Measurements from ENCODE around the gene ZC3H10. TPM values are rescaled to one million over a fixed set of nuclear protein-coding genes. Genes with fewer than 3 reads are reported as not detected.

ZC3H10 gene
- total RNA-seq, 2 experiments from 2014 or later, result 6.9 to 7.2 TPM

DNA sequence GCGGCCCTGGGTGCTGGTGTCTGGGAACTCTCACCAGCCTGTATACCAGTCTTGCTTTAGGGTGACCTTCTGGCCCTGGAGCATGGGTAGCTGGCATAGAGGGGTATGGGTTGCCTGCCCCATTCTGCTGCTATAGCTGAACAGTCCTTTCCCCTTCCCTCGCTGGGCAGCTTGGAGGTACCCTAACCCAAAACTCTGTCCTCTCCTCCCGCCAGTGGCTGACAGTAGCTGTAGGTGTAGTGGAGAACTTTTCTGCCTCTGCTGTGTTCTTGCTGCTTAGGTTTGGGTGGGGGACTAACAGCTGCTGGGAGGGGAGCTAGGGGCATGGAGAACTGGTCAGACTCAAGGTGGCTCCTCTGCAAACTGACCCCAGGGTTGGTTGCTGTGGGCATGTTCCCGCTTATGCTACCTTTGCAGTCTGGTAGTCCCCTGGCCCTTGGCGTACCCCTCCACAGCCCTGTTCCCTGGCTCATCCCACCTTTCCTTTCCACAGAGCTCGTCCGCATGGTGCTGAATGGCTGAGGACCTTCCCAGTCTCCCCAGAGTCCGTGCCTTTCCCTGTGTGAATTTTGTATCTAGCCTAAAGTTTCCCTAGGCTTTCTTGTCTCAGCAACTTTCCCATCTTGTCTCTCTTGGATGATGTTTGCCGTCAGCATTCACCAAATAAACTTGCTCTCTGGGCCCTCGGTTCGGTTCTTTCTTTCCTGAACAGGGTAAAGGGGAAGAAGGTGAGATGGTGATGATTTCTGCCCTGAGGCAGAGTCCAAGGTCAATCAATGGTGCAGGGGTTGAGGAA is 43.0 kb downstream of the ZC3H10 start:
- Mint-ChIP-seq H3K27ac (peak overlapping the region; percentile 95), H3K36me3 (peaks cover 55% of the 10 kb centered on the region), H3K27me3 (no peaks in the 10 kb centered on the region), H3K4me1 (peaks cover 37% of the 10 kb centered on the region), H3K9me3 (no peaks in the 10 kb centered on the region), H3K4me3 (peak overlapping the region; percentile 95)
- DNase-seq, result no peak

DNA sequence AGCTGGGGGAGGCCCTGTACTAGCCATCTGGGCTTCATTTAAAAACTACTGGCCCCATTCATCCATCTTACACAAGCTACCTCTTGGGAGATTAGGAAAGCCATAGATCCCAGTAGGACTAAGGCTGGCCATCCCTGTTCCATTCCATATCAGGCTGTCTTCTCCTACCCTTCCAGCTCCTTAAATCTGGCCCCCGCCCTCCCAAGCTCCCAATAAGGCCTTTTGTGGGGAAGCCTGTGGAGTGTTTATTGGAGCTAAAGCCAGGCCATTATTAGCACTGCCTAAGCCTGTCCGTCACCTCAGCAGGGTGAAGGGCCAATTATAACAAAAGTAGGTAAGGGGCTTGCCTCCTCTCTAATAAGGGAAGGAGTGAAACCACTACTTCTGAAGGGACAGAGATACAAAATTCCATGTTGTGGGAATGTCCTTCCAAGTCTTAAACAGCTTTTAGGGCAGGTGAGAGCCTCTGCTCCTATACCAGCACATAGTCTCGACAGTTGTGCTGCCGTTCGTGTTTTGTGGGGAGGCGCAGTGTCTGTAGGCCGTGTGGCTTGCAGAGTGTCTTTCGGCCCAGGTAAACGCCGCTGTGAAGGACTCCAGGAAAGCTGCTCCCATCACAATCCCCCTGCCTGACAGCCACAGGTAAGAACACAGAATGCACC is 43.8 kb downstream of the ZC3H10 start:
- no peak for DNase-seq
- Mint-ChIP-seq H3K4me1 (peaks cover 37% of the 10 kb centered on the region), H3K9me3 (no peaks in the 10 kb centered on the region), H3K27me3 (no peaks in the 10 kb centered on the region), H3K27ac (peak overlapping the region; percentile 95), H3K36me3 (peaks cover 52% of the 10 kb centered on the region), H3K4me3 (peak overlapping the region; percentile 95)

DNA sequence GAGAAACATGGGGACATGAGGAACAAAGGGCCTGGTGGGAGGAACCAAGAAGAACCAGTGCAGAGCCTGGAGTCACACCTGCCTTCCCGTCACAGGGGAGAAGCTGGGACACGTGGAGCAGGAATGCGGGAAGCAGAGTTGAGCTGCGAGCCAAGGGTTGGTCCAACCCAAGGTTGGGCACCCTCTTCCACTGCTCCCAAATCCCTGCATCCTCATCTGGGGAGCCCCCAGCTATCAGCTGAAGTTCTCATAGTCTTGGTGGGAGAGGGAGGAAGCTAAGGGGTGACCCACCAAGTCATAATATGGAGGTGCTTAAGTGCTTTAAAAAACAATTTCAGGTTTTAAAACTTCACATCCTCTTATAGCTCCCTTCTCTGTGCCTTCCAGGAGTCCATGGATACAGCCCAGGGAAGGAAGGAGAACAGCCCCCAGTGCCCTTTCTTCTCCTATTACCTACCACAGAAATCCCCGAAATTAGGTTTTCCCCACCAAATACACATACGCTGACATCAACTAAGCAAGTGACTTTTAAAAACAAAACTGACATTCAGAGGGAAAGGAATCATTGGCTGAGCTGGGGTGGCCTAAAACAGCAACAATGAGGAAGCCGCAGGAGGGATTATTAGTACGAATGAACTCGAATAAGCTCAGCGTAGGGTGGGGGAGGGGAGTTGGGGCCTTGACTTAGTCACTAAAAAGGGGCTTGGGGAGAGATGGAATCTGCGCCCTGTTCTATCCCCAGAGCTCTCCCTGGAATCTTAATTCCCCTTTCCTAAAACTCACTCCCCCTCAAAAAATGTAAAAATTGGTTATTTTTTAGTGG is 44.6 kb downstream of the ZC3H10 start:
- DNase-seq, result no peak
- no peak overlapping the region for H3K4me3 Mint-ChIP-seq
- H3K9me3 Mint-ChIP-seq, result no peaks in the 10 kb centered on the region
- peaks cover 48% of the 10 kb centered on the region for H3K36me3 Mint-ChIP-seq
- no peaks in the 10 kb centered on the region for H3K27me3 Mint-ChIP-seq
- H3K27ac Mint-ChIP-seq, result peak overlapping the region; percentile 52
- peaks cover 31% of the 10 kb centered on the region for H3K4me1 Mint-ChIP-seq

DNA sequence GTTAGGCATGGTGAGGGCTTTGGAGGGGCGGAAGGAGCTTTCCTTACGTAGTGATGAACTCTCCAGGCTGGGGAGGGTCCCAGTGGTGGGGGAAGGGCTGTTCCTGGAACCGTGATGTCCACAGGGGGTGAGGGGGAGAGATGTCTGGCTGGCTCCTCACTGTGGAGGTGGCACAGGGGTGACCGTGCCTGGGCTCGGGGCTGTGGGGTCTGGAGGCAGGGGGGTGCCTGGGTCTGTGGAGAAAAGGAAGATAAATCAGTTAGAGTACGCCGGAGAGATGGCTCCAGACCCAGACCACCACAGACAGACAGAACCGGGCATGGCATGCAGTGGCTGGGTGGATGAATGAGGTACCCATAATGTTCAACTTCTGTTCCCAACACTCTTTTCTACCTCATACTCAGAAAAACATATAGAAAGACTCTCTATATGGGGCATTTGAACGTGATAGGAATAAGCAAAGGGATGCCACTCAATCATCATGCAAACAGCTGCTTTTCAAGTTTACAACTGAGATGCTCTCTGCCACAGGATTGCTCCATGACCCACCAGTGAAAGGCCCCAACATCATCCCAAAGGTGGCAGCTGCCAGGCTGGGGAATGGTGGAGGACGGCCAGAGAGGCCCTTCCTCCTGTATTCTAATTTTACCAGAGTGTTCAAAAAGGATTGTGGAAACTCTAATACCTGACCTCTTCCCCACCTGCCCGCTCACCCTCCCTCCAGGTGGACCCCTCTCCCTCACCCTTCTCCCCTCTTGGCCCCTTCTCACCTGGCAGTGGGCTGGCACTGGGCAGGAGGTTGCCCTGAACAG is 45.7 kb downstream of the ZC3H10 start:
- Mint-ChIP-seq H3K27me3 (no peaks in the 10 kb centered on the region), H3K4me3 (peak overlapping the region; percentile 22), H3K4me1 (peaks cover 30% of the 10 kb centered on the region), H3K9me3 (no peaks in the 10 kb centered on the region), H3K36me3 (peaks cover 41% of the 10 kb centered on the region), H3K27ac (peak overlapping the region; percentile 82)
- no peak for DNase-seq

DNA sequence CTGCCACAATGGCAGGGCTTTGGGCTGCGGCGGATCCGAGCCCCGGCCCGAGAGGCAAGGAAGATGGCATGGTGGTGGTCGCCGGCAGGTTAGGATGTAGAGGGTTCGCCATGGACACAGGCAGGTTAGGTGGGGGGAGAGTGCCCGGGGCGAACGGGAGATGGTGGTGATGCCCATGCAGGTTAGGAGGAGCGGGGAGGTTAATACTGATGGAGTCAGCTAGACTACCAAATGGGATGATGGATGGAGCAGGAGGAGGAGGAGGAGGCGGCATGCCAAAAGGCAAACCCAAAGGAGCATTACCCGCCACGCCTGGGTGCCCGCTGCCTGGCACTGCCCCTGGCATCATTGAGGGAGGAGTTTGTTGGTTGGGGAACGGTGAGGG is 46.3 kb downstream of the ZC3H10 start:
- H3K27ac Mint-ChIP-seq, result peak overlapping the region; percentile 38
- no peaks in the 10 kb centered on the region for H3K27me3 Mint-ChIP-seq

DNA sequence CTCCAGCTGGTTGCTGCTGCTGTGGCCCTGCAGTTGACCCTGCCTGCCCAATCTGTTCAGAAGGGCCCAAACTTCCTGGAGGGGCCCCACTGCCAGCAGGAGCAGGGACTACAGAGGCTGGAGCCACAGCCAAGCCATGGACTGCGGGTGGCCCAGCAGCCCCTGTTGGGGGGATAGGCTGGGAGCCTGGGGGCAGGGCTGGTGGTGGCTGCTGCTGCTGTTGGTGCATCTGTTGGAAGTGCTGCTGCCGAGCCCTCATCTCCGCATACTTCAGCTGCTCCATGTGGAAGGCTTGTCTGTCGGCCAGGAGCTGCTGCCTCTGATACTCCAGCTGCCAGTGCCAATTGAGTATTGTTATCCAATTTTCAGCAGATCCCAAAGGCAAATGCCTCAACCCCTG is 47.3 kb downstream of the ZC3H10 start:
- Mint-ChIP-seq H3K36me3 (peaks cover 34% of the 10 kb centered on the region), H3K27ac (no peak overlapping the region)

More for the DNA sequence above, 46.3 kb downstream of the ZC3H10 start:
- no peak for DNase-seq
- Mint-ChIP-seq H3K9me3 (no peaks in the 10 kb centered on the region), H3K4me3 (no peak overlapping the region), H3K4me1 (peaks cover 26% of the 10 kb centered on the region), H3K36me3 (peaks cover 38% of the 10 kb centered on the region)

DNA sequence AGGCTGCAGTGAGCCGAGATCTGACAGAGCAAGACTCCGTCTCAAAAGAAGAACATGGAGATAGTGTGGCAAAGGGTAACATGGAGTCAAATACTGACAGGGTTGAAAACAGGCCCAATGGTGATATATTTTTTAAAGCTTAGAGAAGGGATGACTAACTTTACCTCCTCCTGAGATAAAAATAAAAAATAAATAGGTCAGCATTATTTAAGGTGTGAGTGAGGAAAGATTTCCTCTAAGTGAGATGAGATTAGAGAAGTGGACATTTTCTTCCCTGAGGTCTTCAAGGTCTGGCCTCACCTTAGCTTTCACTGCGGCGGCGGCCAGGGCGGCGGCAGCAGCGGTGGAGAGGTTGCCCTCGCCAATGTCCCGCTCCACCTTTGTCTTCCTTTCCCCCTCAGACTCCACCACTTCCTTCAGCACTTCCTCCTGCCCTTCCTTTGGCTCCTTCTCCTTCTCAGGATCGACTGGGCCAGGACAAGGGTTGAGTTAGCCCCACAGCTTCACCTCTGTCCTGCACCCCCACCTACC is 51.2 kb downstream of the ZC3H10 start:
- no peak for DNase-seq
- no peak overlapping the region for H3K4me3 Mint-ChIP-seq
- peaks cover 17% of the 10 kb centered on the region for H3K36me3 Mint-ChIP-seq
- H3K27ac Mint-ChIP-seq, result peak overlapping the region; percentile 55
- H3K9me3 Mint-ChIP-seq, result no peaks in the 10 kb centered on the region
- no peaks in the 10 kb centered on the region for H3K27me3 Mint-ChIP-seq
- no peaks in the 10 kb centered on the region for H3K4me1 Mint-ChIP-seq

More for the DNA sequence above, 47.3 kb downstream of the ZC3H10 start:
- Mint-ChIP-seq H3K4me1 (peaks cover 17% of the 10 kb centered on the region), H3K9me3 (no peaks in the 10 kb centered on the region), H3K27me3 (no peaks in the 10 kb centered on the region), H3K4me3 (no peak overlapping the region)
- DNase-seq, result no peak

DNA sequence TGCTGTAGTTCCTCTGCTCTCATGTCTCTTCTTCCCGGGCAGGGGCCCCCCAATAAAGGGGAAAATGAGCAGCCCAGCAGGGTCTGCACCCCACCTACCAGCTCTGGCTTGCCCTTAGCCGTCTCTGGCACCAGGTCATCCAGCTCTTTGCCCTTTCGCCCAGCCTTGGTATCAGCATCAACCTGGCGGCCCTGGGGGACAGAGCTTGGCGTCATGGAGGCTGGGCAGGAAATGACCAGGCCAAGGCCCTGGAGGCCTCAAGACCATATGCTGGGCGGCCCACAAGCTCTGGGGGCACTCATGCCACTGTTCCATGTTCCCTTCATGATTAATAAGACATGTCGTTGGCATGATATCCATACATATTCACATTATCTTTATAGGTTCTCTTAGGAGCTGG is 54.8 kb downstream of the ZC3H10 start:
- no peak for DNase-seq
- H3K4me3 Mint-ChIP-seq, result no peak overlapping the region
- H3K36me3 Mint-ChIP-seq, result peaks cover 26% of the 10 kb centered on the region
- no peaks in the 10 kb centered on the region for H3K4me1 Mint-ChIP-seq
- no peaks in the 10 kb centered on the region for H3K9me3 Mint-ChIP-seq
- H3K27me3 Mint-ChIP-seq, result no peaks in the 10 kb centered on the region
- no peak overlapping the region for H3K27ac Mint-ChIP-seq

Other genes with a start within 250 kb of the ZC3H10 start
- 10 to 100 TPM; 33.3 to 34.9 TPM for gene PYM1, start 190.4 kb upstream of the ZC3H10 start, total RNA-seq
- gene DGKA, start 187.1 kb upstream of the ZC3H10 start, total RNA-seq, result 100 to 1,000 TPM; 236 TPM
- gene PMEL, start 152.2 kb upstream of the ZC3H10 start, total RNA-seq, result under 1 TPM; 0.25 to 0.28 TPM
- gene CDK2, start 151.4 kb upstream of the ZC3H10 start, total RNA-seq, result 100 to 1,000 TPM; 111 to 120 TPM
- gene RAB5B, start 144.2 kb upstream of the ZC3H10 start, total RNA-seq, result 10 to 100 TPM; 24.5 to 25.3 TPM
- gene SUOX, start 121.0 kb upstream of the ZC3H10 start, total RNA-seq, result 1 to 10 TPM; 4.6 to 4.9 TPM
- gene IKZF4, start 97.2 kb upstream of the ZC3H10 start, total RNA-seq, result 10 to 100 TPM; 22.5 to 22.9 TPM
- gene RPS26, start 76.3 kb upstream of the ZC3H10 start, total RNA-seq, result 10 to 100 TPM; 45.1 to 47.7 TPM
- under 1 TPM; 0.82 to 0.97 TPM for gene ERBB3, start 38.1 kb upstream of the ZC3H10 start, total RNA-seq
- 100 to 1,000 TPM; 552 to 588 TPM for gene PA2G4, start 13.7 kb upstream of the ZC3H10 start, total RNA-seq
- 1,000 to 10,000 TPM; 5,444 to 5,630 TPM for gene RPL41, start 1.6 kb upstream of the ZC3H10 start, total RNA-seq
- 100 to 1,000 TPM; 153 to 155 TPM for gene ESYT1, start 10.0 kb downstream of the ZC3H10 start, total RNA-seq
- gene MYL6B, start 34.3 kb downstream of the ZC3H10 start, total RNA-seq, result 10 to 100 TPM; 67.9 to 76.2 TPM
- 100 to 1,000 TPM; 751 to 777 TPM for gene MYL6, start 40.1 kb downstream of the ZC3H10 start, total RNA-seq
- 10 to 100 TPM; 78.5 to 92.6 TPM for gene SMARCC2, start 71.2 kb downstream of the ZC3H10 start, total RNA-seq
- gene RNF41, start 103.7 kb downstream of the ZC3H10 start, total RNA-seq, result 10 to 100 TPM; 26.4 to 31.2 TPM
- gene NABP2, start 106.1 kb downstream of the ZC3H10 start, total RNA-seq, result 10 to 100 TPM; 81.2 to 84.5 TPM
- under 1 TPM; 0.44 to 0.49 TPM for gene SLC39A5, start 111.8 kb downstream of the ZC3H10 start, total RNA-seq
- 10 to 100 TPM; 41.9 to 47.0 TPM for gene ANKRD52, start 140.1 kb downstream of the ZC3H10 start, total RNA-seq
- gene COQ10A, start 148.7 kb downstream of the ZC3H10 start, total RNA-seq, result 10 to 100 TPM in 1 of 2 experiments, 1 to 10 TPM in 1; 9.5 to 10.6 TPM
- gene CS, start 182.1 kb downstream of the ZC3H10 start, total RNA-seq, result 100 to 1,000 TPM; 288 to 311 TPM
- 100 to 1,000 TPM; 133 to 142 TPM for gene CNPY2, start 197.7 kb downstream of the ZC3H10 start, total RNA-seq
- gene PAN2, start 215.7 kb downstream of the ZC3H10 start, total RNA-seq, result 10 to 100 TPM; 32.3 to 34.5 TPM
- 10 to 100 TPM; 20.9 to 22.9 TPM for gene IL23A, start 220.6 kb downstream of the ZC3H10 start, total RNA-seq
- gene STAT2, start 241.8 kb downstream of the ZC3H10 start, total RNA-seq, result 100 to 1,000 TPM; 101 to 102 TPM
- gene APOF, start 244.6 kb downstream of the ZC3H10 start, total RNA-seq, result not detected